ENCODE results near the gene TMPO.
"Not testable (repeated sequence)": the region's sequence is repeated elsewhere in the genome, so short reads cannot be mapped to it uniquely, and the experiment has no call there.

The TMPO gene

DNA sequence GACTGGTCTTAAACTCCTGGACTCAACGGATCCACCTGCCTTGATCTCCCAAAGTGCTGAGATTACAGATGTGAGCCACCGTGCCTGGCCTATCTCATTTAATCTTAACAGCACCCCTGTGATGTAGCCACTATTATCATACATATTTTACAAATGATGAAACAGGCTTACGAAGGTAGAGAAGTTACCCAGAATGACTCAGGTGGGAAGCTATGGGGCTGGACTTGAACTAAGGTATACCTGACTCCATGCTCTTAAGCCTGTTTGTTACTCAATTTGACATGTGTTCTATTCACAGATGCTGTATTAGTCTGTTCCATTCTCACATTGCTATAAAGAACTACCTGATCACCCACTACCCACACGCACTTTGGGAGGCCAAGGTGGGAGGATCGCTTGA lies 36.8 kb upstream of the TMPO start:
- no peaks in the 10 kb centered on the region; a peak in 2 of 22 replicates for H3K36me3 ChIP-seq
- peaks cover 0 to 23% (median 3%) of the 10 kb centered on the region in 10 experiments; a peak in 8 of 20 replicates for H3K4me1 ChIP-seq
- no peak for TF ChIP-seq Cebpa-rat (IDR thresholded peaks at IDR 0.05)
- H3K4me3 ChIP-seq, result no peak overlapping the region
- no peak overlapping the region for H3K27ac ChIP-seq
- peak overlapping the region in 2 of 11 experiments; percentile 24 to 39; a peak in 2 of 22 replicates for H3K4me2 ChIP-seq
- peaks cover 11 to 47% (median 32%) of the 10 kb centered on the region in 11 experiments; a peak in 20 of 22 replicates for H3K9me3 ChIP-seq (replicated peaks in 1 of 11)
- H3K27me3 ChIP-seq, result no peaks in the 10 kb centered on the region
- H3K9ac ChIP-seq, result no peak overlapping the region
- no peaks in the 10 kb centered on the region for H4K20me1 ChIP-seq

DNA sequence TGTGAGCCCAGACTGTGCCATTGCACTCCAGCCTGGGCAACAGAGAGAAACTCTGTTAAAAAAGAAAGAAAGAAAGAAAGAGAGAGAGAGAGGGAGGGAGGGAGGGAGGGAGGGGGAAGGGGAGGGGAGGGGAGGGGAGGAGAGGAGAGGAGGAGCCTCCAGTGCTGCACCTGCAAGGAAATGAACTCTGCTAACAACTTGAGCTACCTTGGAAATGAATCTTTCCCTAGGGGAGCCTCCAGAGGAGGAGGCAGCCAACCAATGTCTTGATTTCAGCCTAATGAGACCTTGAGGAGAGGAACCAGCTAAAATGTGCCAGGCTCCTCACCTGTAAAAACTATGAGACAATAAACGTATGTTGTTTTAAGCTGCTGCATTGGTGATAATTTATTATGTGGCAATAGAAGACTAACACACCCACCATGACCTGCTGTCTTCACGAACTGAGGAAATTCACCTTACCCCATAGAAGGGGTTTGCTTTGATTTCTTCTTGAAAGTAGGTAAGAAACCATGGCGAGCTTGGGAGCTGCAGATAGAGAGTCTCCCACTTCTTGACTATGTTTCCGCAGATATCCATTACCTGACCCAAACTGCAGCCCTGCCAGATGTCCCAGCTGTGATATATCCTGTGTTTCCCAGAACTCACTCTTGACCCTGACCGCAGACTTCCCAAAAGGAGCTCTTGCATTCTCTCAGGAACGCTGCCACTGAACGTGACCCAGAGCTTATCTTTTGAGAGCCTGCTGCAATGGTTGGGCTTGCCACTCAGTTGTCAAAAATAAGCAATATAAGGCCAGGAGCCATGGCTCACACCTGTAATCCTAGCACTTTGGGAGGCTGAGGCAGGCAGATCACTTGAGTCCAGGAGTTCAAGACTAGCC lies 31.5 kb upstream of the TMPO start:
- TF ChIP-seq Cebpa-rat (IDR thresholded peaks at IDR 0.05), result no peak
- no peak overlapping the region for H3K4me3 ChIP-seq
- H3K4me1 ChIP-seq, result peaks cover 0 to 18% (median 3%) of the 10 kb centered on the region in 10 experiments; a peak in 8 of 20 replicates
- no peak overlapping the region for H3K4me2 ChIP-seq
- H3K9ac ChIP-seq, result no peak overlapping the region
- H4K20me1 ChIP-seq, result no peaks in the 10 kb centered on the region
- no peak overlapping the region for H3K27ac ChIP-seq
- no peaks in the 10 kb centered on the region for H3K27me3 ChIP-seq
- peaks cover 0 to 24% (median 13%) of the 10 kb centered on the region in 11 experiments; a peak in 17 of 22 replicates for H3K9me3 ChIP-seq (replicated peaks in 1 of 11)
- no peaks in the 10 kb centered on the region for H3K36me3 ChIP-seq

DNA sequence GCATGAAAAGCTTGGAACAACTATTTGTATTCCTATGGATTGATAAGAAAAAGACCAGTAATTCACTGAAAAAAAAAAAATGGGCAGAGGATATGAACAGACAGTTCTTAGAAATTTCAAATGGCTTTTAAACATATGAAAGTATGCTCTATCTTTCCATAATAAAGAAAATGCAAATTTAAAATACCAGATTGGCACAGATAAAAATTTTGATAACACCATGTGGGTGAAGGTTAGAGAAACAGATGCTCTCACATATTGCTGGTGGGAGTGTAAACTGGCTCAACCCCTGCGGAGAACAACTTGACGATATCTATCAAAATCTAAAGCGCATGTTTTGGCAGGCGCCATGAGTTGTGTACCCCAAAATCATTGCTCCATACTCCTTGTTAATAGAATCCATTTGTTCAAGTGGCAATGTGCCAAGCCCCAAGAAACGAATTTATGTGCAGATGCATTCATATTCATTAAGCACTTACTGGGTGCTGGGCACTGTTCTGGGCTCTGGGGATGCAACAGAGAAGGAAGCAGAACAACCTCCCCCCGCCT lies 29.5 kb upstream of the TMPO start:
- no peak overlapping the region for H3K9ac ChIP-seq
- no peak overlapping the region for H3K4me3 ChIP-seq
- no peaks in the 10 kb centered on the region for H4K20me1 ChIP-seq
- H3K4me1 ChIP-seq, result peaks cover 8 to 11% (median 10%) of the 10 kb centered on the region in 10 experiments
- peaks cover 0 to 20% (median 10%) of the 10 kb centered on the region in 11 experiments; a peak in 17 of 22 replicates for H3K9me3 ChIP-seq (replicated peaks in 1 of 11)
- H3K27ac ChIP-seq, result no peak overlapping the region
- no peaks in the 10 kb centered on the region for H3K27me3 ChIP-seq
- no peak for TF ChIP-seq Cebpa-rat (IDR thresholded peaks at IDR 0.05)
- H3K36me3 ChIP-seq, result no peaks in the 10 kb centered on the region
- no peak overlapping the region for H3K4me2 ChIP-seq

DNA sequence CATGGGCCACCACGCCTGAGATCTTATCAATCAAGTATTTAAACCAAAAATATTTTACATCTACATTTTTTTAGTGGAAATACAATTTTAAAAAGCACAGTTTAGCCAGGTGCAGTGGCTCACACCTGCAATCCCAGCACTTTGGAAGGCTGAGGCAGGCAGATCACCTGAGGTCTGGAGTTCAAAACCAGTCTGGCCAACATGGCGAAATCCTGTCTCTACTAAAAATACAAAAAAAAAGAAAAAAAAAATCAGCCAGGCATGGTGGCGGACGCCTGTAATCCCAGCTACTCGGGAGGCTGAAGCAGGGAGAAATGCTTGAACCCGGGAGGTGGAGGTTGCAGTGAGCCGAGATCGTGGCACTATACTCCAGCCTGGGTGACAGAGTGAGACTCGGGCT lies 27.0 kb upstream of the TMPO start:
- not testable (repeated sequence) for H3K36me3 ChIP-seq; H4K20me1 ChIP-seq; H3K4me2 ChIP-seq; H3K9ac ChIP-seq; H3K27ac ChIP-seq; H3K9me3 ChIP-seq (replicated peaks in 1 of 11); H3K4me3 ChIP-seq; H3K27me3 ChIP-seq
- peaks cover 9 to 34% (median 22%) of the 10 kb centered on the region in 10 experiments for H3K4me1 ChIP-seq

DNA sequence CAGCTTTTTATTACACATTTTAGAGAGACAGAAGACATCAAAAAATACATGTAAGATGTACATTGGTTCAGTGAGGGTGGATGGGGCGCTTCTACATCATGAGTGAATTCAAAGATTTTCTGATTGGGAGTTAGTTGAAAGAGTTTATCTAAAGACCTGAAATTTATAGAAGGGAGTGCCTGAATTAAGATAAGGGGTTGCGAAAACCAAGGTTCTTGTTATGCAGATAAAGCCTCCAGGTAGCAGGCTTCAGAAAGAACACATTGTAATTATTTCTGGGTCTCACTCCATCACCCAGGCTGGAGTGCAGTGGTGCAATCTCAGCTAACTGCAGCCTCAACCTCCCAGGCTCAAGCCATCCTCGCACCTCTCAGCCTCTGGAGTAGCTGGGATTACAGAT lies 26.2 kb upstream of the TMPO start:
- no peaks in the 10 kb centered on the region for H3K27me3 ChIP-seq
- no peak for TF ChIP-seq Cebpa-rat (IDR thresholded peaks at IDR 0.05)
- H4K20me1 ChIP-seq, result no peaks in the 10 kb centered on the region
- H3K4me3 ChIP-seq, result no peak overlapping the region
- no peaks in the 10 kb centered on the region for H3K36me3 ChIP-seq
- no peaks in the 10 kb centered on the region for H3K9me3 ChIP-seq (replicated peaks in 1 of 11)
- no peak overlapping the region for H3K27ac ChIP-seq
- H3K4me1 ChIP-seq, result peaks cover 9 to 34% (median 22%) of the 10 kb centered on the region in 10 experiments
- no peak overlapping the region for H3K9ac ChIP-seq
- H3K4me2 ChIP-seq, result no peak overlapping the region

DNA sequence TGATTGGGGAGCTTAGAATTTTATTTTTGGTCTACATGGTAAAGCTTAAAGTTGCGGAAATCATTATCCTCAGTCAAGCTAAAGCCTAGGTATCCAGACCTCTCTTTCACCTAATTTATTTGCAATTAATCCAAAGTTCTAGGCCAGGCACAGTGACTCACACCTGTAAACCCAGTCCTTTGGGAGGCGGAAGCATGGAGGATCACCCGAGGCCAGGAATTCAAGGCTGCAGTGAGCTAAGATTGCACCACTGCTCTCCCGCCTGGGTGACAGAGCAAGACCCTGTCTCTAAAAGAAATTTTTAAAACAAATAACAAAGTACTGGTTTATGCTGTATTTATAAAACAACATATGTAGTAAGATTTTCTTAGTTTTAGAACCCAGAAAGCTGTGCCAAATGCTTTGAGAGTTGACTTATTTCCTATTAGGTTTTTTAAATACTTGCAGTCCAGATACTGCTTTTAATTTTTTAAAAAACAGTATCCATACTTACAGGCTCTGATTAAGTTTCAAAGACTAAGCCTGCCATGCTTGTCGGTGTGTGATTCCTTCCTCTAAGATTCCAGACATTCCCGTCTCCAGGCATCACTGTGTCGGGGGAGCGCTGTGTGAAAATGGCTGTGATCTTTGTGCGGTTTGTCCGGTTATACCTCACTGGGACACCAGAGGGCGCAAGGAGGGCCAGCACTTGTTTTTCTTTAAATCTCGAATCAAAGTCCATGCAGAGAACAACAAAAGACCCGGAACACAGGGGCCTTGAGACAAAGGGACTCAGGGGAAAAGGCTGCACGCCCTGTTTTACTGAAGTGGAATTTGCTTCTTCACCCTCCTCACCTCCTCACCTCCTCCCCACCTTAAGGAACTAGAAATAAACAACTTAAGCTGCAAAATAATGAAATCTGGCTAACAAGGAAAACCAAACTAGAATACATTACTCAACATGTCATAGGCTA lies 24.6 kb upstream of the TMPO start:
- Histone ChIP-seq H3K4me2 (peak overlapping the region; percentile 34 to 80 (median 55)), H3K9me3 (replicated peaks in 1 of 11) (no peaks in the 10 kb centered on the region), H3K9ac (peak overlapping the region; percentile 53 to 74 (median 69)), H3K4me1 (peaks cover 9 to 34% (median 22%) of the 10 kb centered on the region in 10 experiments), H3K4me3 (peak overlapping the region in 5 of 10 experiments; percentile 22 to 40 (median 26); a peak in 7 of 20 replicates), H3K36me3 (no peaks in the 10 kb centered on the region), H3K27me3 (no peaks in the 10 kb centered on the region), H4K20me1 (no peaks in the 10 kb centered on the region), H3K27ac (peak overlapping the region; percentile 72 to 92 (median 80))
- TF ChIP-seq Cebpa-rat (IDR thresholded peaks at IDR 0.05), result no peak

DNA sequence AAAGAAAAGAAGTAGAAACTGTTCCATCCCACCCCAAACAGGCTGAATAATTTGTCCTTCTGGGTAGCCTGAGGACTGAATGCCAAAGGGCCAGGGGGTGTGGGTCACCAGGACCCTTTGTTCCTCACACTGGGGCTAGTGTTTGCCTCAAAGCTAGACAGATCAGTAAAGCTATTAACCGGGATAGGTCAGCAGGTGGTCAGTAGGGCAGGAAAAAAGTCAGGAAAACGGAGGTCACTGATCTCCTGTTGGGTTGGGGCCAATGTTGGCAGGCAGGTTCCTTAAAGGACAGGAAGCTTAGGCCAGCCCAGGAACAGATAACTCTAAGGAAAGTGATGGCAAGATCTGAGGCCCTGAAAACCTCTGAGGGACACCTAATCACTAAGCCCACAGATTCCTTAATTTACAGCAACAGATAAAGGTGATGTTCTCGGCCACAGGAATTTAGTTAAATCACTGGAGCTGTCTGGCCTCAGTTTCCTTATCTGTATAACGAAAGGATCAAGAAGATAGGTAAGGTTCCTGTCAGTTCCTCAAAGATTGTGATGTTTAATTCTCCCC lies 22.7 kb upstream of the TMPO start:
- Histone ChIP-seq H3K9ac (no peak overlapping the region), H4K20me1 (no peaks in the 10 kb centered on the region), H3K27me3 (no peaks in the 10 kb centered on the region), H3K9me3 (replicated peaks in 1 of 11) (no peaks in the 10 kb centered on the region; a peak in 1 of 22 replicates), H3K4me1 (peaks cover 16 to 52% (median 33%) of the 10 kb centered on the region in 10 experiments), H3K4me3 (no peak overlapping the region), H3K36me3 (no peaks in the 10 kb centered on the region), H3K27ac (peak overlapping the region in 4 of 11 experiments; percentile 2 to 86 (median 40); a peak in 5 of 22 replicates), H3K4me2 (peak overlapping the region in 4 of 11 experiments; percentile 4 to 36 (median 20); a peak in 4 of 22 replicates)
- no peak for TF ChIP-seq Cebpa-rat (IDR thresholded peaks at IDR 0.05)

DNA sequence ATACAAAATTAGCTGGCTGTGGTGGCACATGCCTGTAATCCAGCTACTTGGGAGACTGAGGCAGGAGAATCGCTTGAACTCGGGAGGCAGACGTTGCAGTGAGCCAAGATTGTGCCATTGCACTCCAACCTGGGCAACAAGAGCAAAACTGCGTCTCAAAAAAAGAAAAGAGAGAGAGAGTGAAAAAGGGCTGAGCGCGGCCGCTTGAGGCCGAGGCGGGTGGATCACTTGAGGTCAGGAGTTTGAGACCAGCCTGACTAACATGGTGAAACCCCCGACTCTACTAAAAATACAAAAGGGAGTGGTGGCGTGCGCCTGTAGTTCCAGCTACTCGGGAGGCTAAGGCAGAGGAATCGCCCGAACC lies 14.1 kb upstream of the TMPO start:
- H3K9me3 ChIP-seq (replicated peaks in 1 of 11); H3K36me3 ChIP-seq; H3K27me3 ChIP-seq; H4K20me1 ChIP-seq; H3K4me3 ChIP-seq; H3K9ac ChIP-seq: not testable (repeated sequence)
- Histone ChIP-seq H3K4me2 (peak overlapping the region in 4 of 11 experiments; percentile 0 to 57 (median 46); a peak in 6 of 22 replicates), H3K27ac (peak overlapping the region in 2 of 11 experiments; percentile 3 to 35; a peak in 2 of 22 replicates), H3K4me1 (peaks cover 8 to 59% (median 24%) of the 10 kb centered on the region in 10 experiments; a peak in 15 of 20 replicates)

All from BLaER1 treated with 17β-estradiol and CSF1 and Interleukin-3, amounts not matched to agents 10 nM and 100 nM (cell line).